Activated T-cell treated with anti-CD3 and anti-CD28 coated beads for 24 hours (primary cell): ENCODE data around the gene PALD1.

ENCODE experiments used
- DNase-seq: peaks from one replicate; pipeline ENCODE4 v3.0.0-alpha.2; 2020; ENCODE audit warnings: low read depth

The PALD1 gene

GRCh38 chr10:70558295-70558694, 79.7 kb downstream of the PALD1 start:
- no peak for DNase-seq

- peak; percentile 64 for DNase-seq
Observed at GRCh38 chr10:70558871-70559810, 80.6 kb downstream of the PALD1 start.

- DNase-seq: no peak
Observed at GRCh38 chr10:70559861-70560260, 81.3 kb downstream of the PALD1 start.

- DNase-seq: no peak
Observed at GRCh38 chr10:70560511-70560941, 82.0 kb downstream of the PALD1 start.

- DNase-seq: no peak
Observed at GRCh38 chr10:70561070-70561469, 82.5 kb downstream of the PALD1 start.

- DNase-seq: no peak
Observed at GRCh38 chr10:70561558-70561957, 83.0 kb downstream of the PALD1 start.

GRCh38 chr10:70562036-70562755, 83.6 kb downstream of the PALD1 start:
- DNase-seq: no peak

- no peak for DNase-seq
Observed at GRCh38 chr10:70563230-70563629, 84.7 kb downstream of the PALD1 start.

- no peak for DNase-seq
Observed at GRCh38 chr10:70564113-70564725, 85.7 kb downstream of the PALD1 start.

- no peak for DNase-seq
Observed at GRCh38 chr10:70564901-70565351, 86.4 kb downstream of the PALD1 start.

GRCh38 chr10:70565556-70566514, 87.3 kb downstream of the PALD1 start:
- no peak for DNase-seq

- DNase-seq: no peak
Observed at GRCh38 chr10:70566515-70567290, 88.1 kb downstream of the PALD1 start.

GRCh38 chr10:70567603-70568002, 89.0 kb downstream of the PALD1 start:
- no peak for DNase-seq

- DNase-seq: no peak
Observed at GRCh38 chr10:70568113-70568512, 89.5 kb downstream of the PALD1 start.

GRCh38 chr10:70568781-70569495, 90.4 kb downstream of the PALD1 start:
- DNase-seq: no peak

- no peak for DNase-seq
Observed at GRCh38 chr10:70571236-70571635, 92.7 kb downstream of the PALD1 start.

GRCh38 chr10:70571636-70572439, 93.3 kb downstream of the PALD1 start:
- no peak for DNase-seq

- no peak for DNase-seq
Observed at GRCh38 chr10:70573599-70574506, 95.3 kb downstream of the PALD1 start.
